Esophagus squamous epithelium (tissue), 4 donors: ENCODE measurements around the gene IDH3A.

Experiments used
- CTCF ChIP-seq, 6 experiments: fragments of 450-650 bp in 4 of 6; fragments of 200-600 bp in 2 of 6; sonication (generic) in 2 of 6; IDR thresholded peaks; one replicate each; pipeline ENCODE4 v1.5.1; 2016 to 2019; ENCODE audit warnings: antibody characterized with exemption in 6 of 6, mild to moderate bottlenecking in 4 of 6, moderate library complexity in 4 of 6
- POLR2A ChIP-seq, 4 donors: fragments of 450-650 bp; IDR thresholded peaks; one replicate each; pipeline ENCODE4 v1.6.1; 2017; ENCODE audit warnings: antibody characterized with exemption in 4 of 4, mild to moderate bottlenecking in 4 of 4, moderate library complexity in 3 of 4

- TF ChIP-seq CTCF (IDR thresholded peaks at IDR 0.05) (no peak), POLR2A (IDR thresholded peaks at IDR 0.05) (no peak)
Observed at GRCh38 chr15:78178064-78178463, 28.9 kb downstream of the IDH3A start.
